HCT116 (cell line): ENCODE data around the gene CRY1. TPM values are rescaled to one million over a fixed set of nuclear protein-coding genes. Genes with fewer than 3 reads are reported as not detected.

Source experiments
- ATAC-seq: fragments of 200-7000 bp; cut with Tn5 transposase; 2 replicates; pipeline ENCODE4 v1.9.1; 2020; ENCODE audit warnings: mild to moderate bottlenecking, moderate library complexity
- BruUV-seq: library from RNA; stranded (reverse); fragments of 400-500 nt; replicated peaks from 2 replicates; lab custom pipeline; 2021; lab: Mats Ljungman, UMichigan
- CTCF ChIA-PET: fragments of 300-600 bp; sonication (Branson Sonifier 250); formaldehyde crosslinking; loops from one replicate; lab custom pipeline; 2021; ENCODE audit warnings: antibody characterized with exemption; lab: Charles Lee
- POLR2A ChIA-PET: fragments of 300-600, 350-600 bp; sonication (Branson Sonifier 250); formaldehyde crosslinking; loops from one replicate; lab custom pipeline; 2021; ENCODE audit warnings: antibody characterized with exemption; lab: Charles Lee
- RAD21 ChIA-PET, 2 experiments: fragments of 300-600 bp; sonication (Branson Sonifier 250); formaldehyde crosslinking; loops; one replicate each; lab custom pipeline; 2023; ENCODE audit warnings: low total read pairs in 2 of 2; ENCODE audit not compliant: uncharacterized antibody in 2 of 2, unreplicated experiment in 2 of 2, low non-redundant PET in 1 of 2; lab: Charles Lee
- DNase-seq: peaks from one replicate; pipeline ENCODE4 v3.0.0-alpha.2; 2010; ENCODE audit warnings: low read depth, low spot score
- H2AFZ ChIP-seq: fragments of 200-600 bp; shearing (Covaris generic), sonication (generic); 2 replicates; pipeline ENCODE4 v1.6.1; 2017; ENCODE audit warnings: low read depth, mixed run types, mixed read lengths, antibody characterized with exemption, low read length; ENCODE audit not compliant: poor library complexity, severe bottlenecking
- H3K27ac ChIP-seq: 2 replicates; pipeline ENCODE4 v1.5.1; 2012; ENCODE audit warnings: low read depth, low read length
- H3K27me3 ChIP-seq: fragments of 200-600 bp; sonication (generic); 2 replicates; pipeline ENCODE4 v1.6.1; 2016; ENCODE audit warnings: mixed run types, low read length, mixed read lengths; ENCODE audit not compliant: insufficient read depth
- H3K36me3 ChIP-seq, 2 experiments: fragments of 200-500 bp in 1 of 2; fragments of 200-600 bp in 1 of 2; sonication (Bioruptor generic) in 1 of 2; sonication (generic) in 1 of 2; 2 replicates each; pipeline versions ENCODE4 v1.5.1 to v1.6.1; 2014 to 2016; ENCODE audit warnings: low read length in 2 of 2, inconsistent platforms in 1 of 2, mixed read lengths in 1 of 2, mixed run types in 1 of 2; ENCODE audit not compliant: insufficient read depth in 2 of 2, control insufficient read depth in 1 of 2
- H3K4me1 ChIP-seq, 2 experiments: fragments of 200-600 bp in 1 of 2; sonication (generic) in 1 of 2; 2 replicates each; pipeline versions ENCODE4 v1.5.1 to v1.6.1; 2012 to 2017; ENCODE audit warnings: low read length in 2 of 2, inconsistent platforms in 1 of 2, mild to moderate bottlenecking in 1 of 2, mixed read lengths in 1 of 2, mixed run types in 1 of 2, moderate library complexity in 1 of 2; ENCODE audit not compliant: insufficient read depth in 2 of 2, control insufficient read depth in 1 of 2
- H3K4me2 ChIP-seq: fragments of 200-600 bp; sonication (generic); 2 replicates; pipeline ENCODE4 v1.6.1; 2017; ENCODE audit warnings: mixed run types, low read length, mixed read lengths
- H3K4me3 ChIP-seq, 2 experiments: fragments of 200-600 bp in 1 of 2; sonication (generic) in 1 of 2; replicated peaks in 1 of 2; 2 replicates each; pipeline ENCODE4 v1.5.1; 2011 to 2016; ENCODE audit warnings: low read length in 2 of 2, control low read depth in 1 of 2, low read depth in 1 of 2, mild to moderate bottlenecking in 1 of 2, mixed read lengths in 1 of 2, mixed run types in 1 of 2
- H3K79me2 ChIP-seq: fragments of 200-600 bp; sonication (generic); 2 replicates; pipeline ENCODE4 v1.6.1; 2017; ENCODE audit warnings: mild to moderate bottlenecking, mixed run types, low read length, moderate library complexity, mixed read lengths; ENCODE audit not compliant: insufficient read depth
- H3K9ac ChIP-seq: fragments of 200-600 bp; sonication (generic); 2 replicates; pipeline ENCODE4 v1.6.1; 2016; ENCODE audit warnings: low read length, mixed read lengths
- H3K9me2 ChIP-seq: fragments of 200-600 bp; sonication (generic), shearing (Covaris generic); 2 replicates; pipeline ENCODE4 v1.6.1; 2017; ENCODE audit warnings: mixed run types, mild to moderate bottlenecking, moderate library complexity; ENCODE audit not compliant: insufficient read depth
- H3K9me3 ChIP-seq, 2 experiments: fragments of 200-500 bp in 1 of 2; fragments of 200-600 bp in 1 of 2; sonication (Bioruptor generic) in 1 of 2; sonication (generic) in 1 of 2; 2 replicates each; pipeline ENCODE4 v1.6.1; 2014 to 2017; ENCODE audit warnings: low read length in 2 of 2, mixed read lengths in 2 of 2, inconsistent platforms in 1 of 2, low read depth in 1 of 2, mild to moderate bottlenecking in 1 of 2, mixed run types in 1 of 2, moderate library complexity in 1 of 2; ENCODE audit not compliant: control insufficient read depth in 1 of 2, insufficient read depth in 1 of 2
- H4K20me1 ChIP-seq: fragments of 200-600 bp; sonication (generic), shearing (Covaris generic); 2 replicates; pipeline ENCODE4 v1.6.1; 2017; ENCODE audit warnings: mixed run types, mild to moderate bottlenecking, moderate library complexity; ENCODE audit not compliant: insufficient read depth
- CBX3 ChIP-seq: IDR thresholded peaks from 2 replicates; pipeline ENCODE4 v1.6.1; 2012; ENCODE audit warnings: low read depth
- CEBPB ChIP-seq: IDR thresholded peaks from 2 replicates; pipeline ENCODE4 v1.6.1; 2012; ENCODE audit warnings: low read depth
- EGR1 ChIP-seq: IDR thresholded peaks from 2 replicates; pipeline ENCODE4 v1.6.1; 2012; ENCODE audit warnings: low read depth
- ELF1 ChIP-seq: IDR thresholded peaks from 2 replicates; pipeline ENCODE4 v1.6.1; 2012; ENCODE audit warnings: low read depth, borderline replicate concordance
- EZH2 ChIP-seq: fragments of 200-600 bp; sonication (generic); IDR thresholded peaks from 2 replicates; pipeline ENCODE4 v1.6.1; 2017; ENCODE audit warnings: antibody characterized with exemption, mixed run types
- POLR2AphosphoS5 ChIP-seq: IDR thresholded peaks from 2 replicates; pipeline ENCODE4 v1.6.1; 2011; ENCODE audit warnings: mild to moderate bottlenecking, low read depth, low read length, moderate library complexity
- SIN3A ChIP-seq: IDR thresholded peaks from 2 replicates; pipeline ENCODE4 v1.6.1; 2012; ENCODE audit warnings: low read depth
- SP1 ChIP-seq: IDR thresholded peaks from 2 replicates; pipeline ENCODE4 v1.6.1; 2012; ENCODE audit warnings: low read depth
- TCF7L2 ChIP-seq: IDR thresholded peaks from 2 replicates; pipeline ENCODE4 v1.7.0; 2011; ENCODE audit warnings: borderline replicate concordance, inconsistent platforms; ENCODE audit not compliant: insufficient read depth, insufficient read length; ENCODE audit errors: extremely low read depth
- YY1 ChIP-seq: IDR thresholded peaks from 2 replicates; pipeline ENCODE4 v1.6.1; 2011; ENCODE audit warnings: low read length, low read depth, moderate library complexity, mild to moderate bottlenecking; ENCODE audit not compliant: insufficient replicate concordance; ENCODE audit errors: extremely low read depth
- ZFX ChIP-seq: fragments of 450-650 bp; IDR thresholded peaks from 2 replicates; pipeline ENCODE4 v1.6.1; 2017
- ZNF274 ChIP-seq: fragments of 200-500 bp; sonication (Bioruptor generic); IDR thresholded peaks from 2 replicates; pipeline ENCODE4 v1.6.1; 2014; ENCODE audit warnings: mild to moderate bottlenecking, low read depth, low read length, inconsistent platforms
- intact Hi-C: fragments of 100-400 bp; cut with micrococcal nuclease; formaldehyde crosslinking; loops from 2 replicates; pipeline ENCODE4 v1.10.0; 2022
- total RNA-seq: library from RNA; stranded (reverse); gene quantifications from one replicate; pipeline ENCODE4 v1.2.1, GENCODE V29; 2021; ENCODE audit not compliant: unreplicated experiment
- TF ChIP-seq, protein P1 (sequence below): IDR thresholded peaks from 2 replicates; pipeline ENCODE4 v1.6.1; 2012
- TF ChIP-seq, protein P2 (sequence below): IDR thresholded peaks from 2 replicates; pipeline ENCODE4 v1.6.1; 2012
- TF ChIP-seq, protein P3 (sequence below): IDR thresholded peaks from 2 replicates; pipeline ENCODE4 v1.6.1; 2012; ENCODE audit warnings: low read depth
- TF ChIP-seq, protein P4 (sequence below): IDR thresholded peaks from 2 replicates; pipeline ENCODE4 v1.6.1; 2011; ENCODE audit warnings: mild to moderate bottlenecking, low read length, moderate library complexity; ENCODE audit not compliant: insufficient replicate concordance; ENCODE audit errors: extremely low read depth

CRY1 gene
- total RNA-seq, 1 experiment from 2014 or later, result 16.3 TPM

DNA sequence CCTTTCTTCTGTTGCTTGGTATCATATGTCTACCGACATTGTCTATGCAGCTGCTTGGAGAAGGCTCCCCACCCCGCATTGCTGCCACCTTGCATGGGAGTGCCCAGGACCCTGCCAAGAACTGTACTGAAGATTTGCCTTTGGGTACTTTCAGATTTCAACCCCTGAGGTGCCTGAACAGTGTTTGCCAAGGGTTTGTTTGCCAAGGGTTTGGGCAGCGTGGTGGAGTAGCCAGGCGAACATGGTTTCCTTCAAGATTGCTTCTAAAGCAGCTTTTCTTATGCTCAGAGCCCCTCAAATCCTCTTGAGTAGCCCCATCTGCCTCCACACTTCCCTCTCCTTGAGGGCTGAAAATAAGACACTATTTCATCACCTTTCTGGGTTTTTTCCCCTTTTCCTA is 25.3 kb upstream of the CRY1 start:
- POLR2A ChIA-PET, result no interaction called here
- no peaks in the 10 kb centered on the region for H4K20me1 ChIP-seq
- no TSS peak for BruUV-seq
- H3K4me3 ChIP-seq, result no peak overlapping the region
- no peak overlapping the region for H3K9ac ChIP-seq
- RAD21 ChIA-PET, result no interaction called here
- no peaks in the 10 kb centered on the region for H3K9me3 ChIP-seq
- TF ChIP-seq SP1, result no peak
- TF ChIP-seq CBX3, result no peak
- no peak for TF ChIP-seq ZNF274
- TF ChIP-seq, protein P1, sequence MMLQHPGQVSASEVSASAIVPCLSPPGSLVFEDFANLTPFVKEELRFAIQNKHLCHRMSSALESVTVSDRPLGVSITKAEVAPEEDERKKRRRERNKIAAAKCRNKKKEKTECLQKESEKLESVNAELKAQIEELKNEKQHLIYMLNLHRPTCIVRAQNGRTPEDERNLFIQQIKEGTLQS, result no peak
- intact Hi-C loops, result no loop called here
- H3K27ac ChIP-seq, result no peak overlapping the region
- H3K79me2 ChIP-seq, result no peaks in the 10 kb centered on the region
- H3K27me3 ChIP-seq, result peaks cover 11% of the 10 kb centered on the region; the same call in 1 of the 2 replicates
- H3K36me3 ChIP-seq, result no peaks in the 10 kb centered on the region
- no peak overlapping the region for H3K4me2 ChIP-seq
- no peaks in the 10 kb centered on the region for H3K4me1 ChIP-seq
- no peaks in the 10 kb centered on the region for H3K9me2 ChIP-seq
- no peak for ATAC-seq
- no peak for DNase-seq
- CTCF ChIA-PET, result no interaction called here
- H2AFZ ChIP-seq, result no peak overlapping the region

DNA sequence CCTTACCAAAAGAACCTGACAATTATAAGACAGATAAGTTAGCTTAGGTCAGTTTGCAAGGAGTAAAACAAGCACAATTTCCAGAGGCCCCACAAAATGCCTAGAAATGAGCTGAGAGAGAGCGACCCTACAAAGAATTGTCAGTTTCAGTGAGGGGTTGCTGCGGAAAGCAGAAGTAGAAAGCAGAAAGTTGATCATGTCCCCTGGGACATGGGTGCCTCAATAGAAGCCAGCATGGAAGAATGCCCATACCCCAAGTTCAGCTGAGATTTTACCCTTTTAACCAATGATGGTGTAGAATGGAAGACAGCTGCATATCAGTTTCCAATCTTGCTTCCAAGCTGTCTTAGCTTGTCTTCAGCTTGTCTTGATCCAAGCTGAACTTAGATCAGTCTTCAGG is 21.8 kb upstream of the CRY1 start:
- H3K9me2 ChIP-seq, result no peaks in the 10 kb centered on the region
- no peaks in the 10 kb centered on the region for H4K20me1 ChIP-seq
- no peak overlapping the region for H3K9ac ChIP-seq
- H2AFZ ChIP-seq, result no peak overlapping the region
- no peak overlapping the region for H3K4me3 ChIP-seq
- POLR2A ChIA-PET, result no interaction called here
- no peak overlapping the region for H3K4me2 ChIP-seq
- no peaks in the 10 kb centered on the region for H3K27me3 ChIP-seq
- H3K27ac ChIP-seq, result no peak overlapping the region
- ATAC-seq (no peak), DNase-seq (no peak)
- no peaks in the 10 kb centered on the region for H3K4me1 ChIP-seq
- no peaks in the 10 kb centered on the region for H3K36me3 ChIP-seq
- no peaks in the 10 kb centered on the region for H3K79me2 ChIP-seq
- no TSS peak for BruUV-seq
- CTCF ChIA-PET, result interaction anchor here (0.9 to 1.4 kb wide), 2 partner anchors 11 to 17 kb away, joined by 5 to 8 read pairs; no protein-coding TSS in a partner anchor
- no peaks in the 10 kb centered on the region for H3K9me3 ChIP-seq
- intact Hi-C loops, result no loop called here
- RAD21 ChIA-PET, result no interaction called here
- no peak for TF ChIP-seq CBX3
- no peak for TF ChIP-seq CEBPB
- no peak for TF ChIP-seq SP1
- TF ChIP-seq, protein P2, sequence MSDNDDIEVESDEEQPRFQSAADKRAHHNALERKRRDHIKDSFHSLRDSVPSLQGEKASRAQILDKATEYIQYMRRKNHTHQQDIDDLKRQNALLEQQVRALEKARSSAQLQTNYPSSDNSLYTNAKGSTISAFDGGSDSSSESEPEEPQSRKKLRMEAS, result no peak
- no peak for TF ChIP-seq ZFX
- no peak for TF ChIP-seq ELF1
- TF ChIP-seq EZH2, result no peak
- TF ChIP-seq, protein P3, sequence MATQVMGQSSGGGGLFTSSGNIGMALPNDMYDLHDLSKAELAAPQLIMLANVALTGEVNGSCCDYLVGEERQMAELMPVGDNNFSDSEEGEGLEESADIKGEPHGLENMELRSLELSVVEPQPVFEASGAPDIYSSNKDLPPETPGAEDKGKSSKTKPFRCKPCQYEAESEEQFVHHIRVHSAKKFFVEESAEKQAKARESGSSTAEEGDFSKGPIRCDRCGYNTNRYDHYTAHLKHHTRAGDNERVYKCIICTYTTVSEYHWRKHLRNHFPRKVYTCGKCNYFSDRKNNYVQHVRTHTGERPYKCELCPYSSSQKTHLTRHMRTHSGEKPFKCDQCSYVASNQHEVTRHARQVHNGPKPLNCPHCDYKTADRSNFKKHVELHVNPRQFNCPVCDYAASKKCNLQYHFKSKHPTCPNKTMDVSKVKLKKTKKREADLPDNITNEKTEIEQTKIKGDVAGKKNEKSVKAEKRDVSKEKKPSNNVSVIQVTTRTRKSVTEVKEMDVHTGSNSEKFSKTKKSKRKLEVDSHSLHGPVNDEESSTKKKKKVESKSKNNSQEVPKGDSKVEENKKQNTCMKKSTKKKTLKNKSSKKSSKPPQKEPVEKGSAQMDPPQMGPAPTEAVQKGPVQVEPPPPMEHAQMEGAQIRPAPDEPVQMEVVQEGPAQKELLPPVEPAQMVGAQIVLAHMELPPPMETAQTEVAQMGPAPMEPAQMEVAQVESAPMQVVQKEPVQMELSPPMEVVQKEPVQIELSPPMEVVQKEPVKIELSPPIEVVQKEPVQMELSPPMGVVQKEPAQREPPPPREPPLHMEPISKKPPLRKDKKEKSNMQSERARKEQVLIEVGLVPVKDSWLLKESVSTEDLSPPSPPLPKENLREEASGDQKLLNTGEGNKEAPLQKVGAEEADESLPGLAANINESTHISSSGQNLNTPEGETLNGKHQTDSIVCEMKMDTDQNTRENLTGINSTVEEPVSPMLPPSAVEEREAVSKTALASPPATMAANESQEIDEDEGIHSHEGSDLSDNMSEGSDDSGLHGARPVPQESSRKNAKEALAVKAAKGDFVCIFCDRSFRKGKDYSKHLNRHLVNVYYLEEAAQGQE, result no peak
- TF ChIP-seq SIN3A, result no peak
- TF ChIP-seq EGR1, result no peak
- TF ChIP-seq TCF7L2, result no peak
- no peak for TF ChIP-seq YY1
- TF ChIP-seq, protein P4, sequence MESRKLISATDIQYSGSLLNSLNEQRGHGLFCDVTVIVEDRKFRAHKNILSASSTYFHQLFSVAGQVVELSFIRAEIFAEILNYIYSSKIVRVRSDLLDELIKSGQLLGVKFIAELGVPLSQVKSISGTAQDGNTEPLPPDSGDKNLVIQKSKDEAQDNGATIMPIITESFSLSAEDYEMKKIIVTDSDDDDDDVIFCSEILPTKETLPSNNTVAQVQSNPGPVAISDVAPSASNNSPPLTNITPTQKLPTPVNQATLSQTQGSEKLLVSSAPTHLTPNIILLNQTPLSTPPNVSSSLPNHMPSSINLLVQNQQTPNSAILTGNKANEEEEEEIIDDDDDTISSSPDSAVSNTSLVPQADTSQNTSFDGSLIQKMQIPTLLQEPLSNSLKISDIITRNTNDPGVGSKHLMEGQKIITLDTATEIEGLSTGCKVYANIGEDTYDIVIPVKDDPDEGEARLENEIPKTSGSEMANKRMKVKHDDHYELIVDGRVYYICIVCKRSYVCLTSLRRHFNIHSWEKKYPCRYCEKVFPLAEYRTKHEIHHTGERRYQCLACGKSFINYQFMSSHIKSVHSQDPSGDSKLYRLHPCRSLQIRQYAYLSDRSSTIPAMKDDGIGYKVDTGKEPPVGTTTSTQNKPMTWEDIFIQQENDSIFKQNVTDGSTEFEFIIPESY, result no peak
- no peak for TF ChIP-seq POLR2AphosphoS5
